H1 (cell line): ENCODE data around the gene PAF1. TPM values are rescaled to one million over a fixed set of nuclear protein-coding genes. Genes with fewer than 3 reads are reported as not detected.

Source experiments
- CTCF ChIA-PET: fragments of 300-600 bp; sonication (Branson Sonifier 250); formaldehyde crosslinking; loops from one replicate; lab custom pipeline; 2021; ENCODE audit not compliant: partially characterized antibody; lab: Charles Lee
- POLR2A ChIA-PET: fragments of 300-600 bp; sonication (Branson Sonifier 250); formaldehyde crosslinking; loops from one replicate; lab custom pipeline; 2021; ENCODE audit warnings: inconsistent platforms; ENCODE audit not compliant: partially characterized antibody; lab: Charles Lee
- DNase-seq, 2 experiments: peaks; one replicate each; pipeline versions ENCODE4 v3.0.0 to v3.0.0-alpha.2; 2010 to 2022; ENCODE audit warnings: low spot score in 2 of 2, low read depth in 1 of 2, mixed read lengths in 1 of 2
- FAIRE-seq: peaks from 2 replicates; lab custom pipeline; 2011; peaks lifted over from hg19 to GRCh38; lab: Jason Lieb, UNC
- H2AFZ ChIP-seq: 2 replicates; pipeline ENCODE4 v1.8.1; 2012; ENCODE audit warnings: low read length, inconsistent platforms
- H2AK5ac ChIP-seq: 2 replicates; pipeline ENCODE4 v1.6.1; 2013; ENCODE audit warnings: low read depth, low read length
- H2BK120ac ChIP-seq: replicated peaks from 2 replicates; pipeline ENCODE3; 2013; ENCODE audit warnings: low read depth, low read length, inconsistent platforms
- H2BK12ac ChIP-seq: 2 replicates; pipeline ENCODE4 v1.6.1; 2013; ENCODE audit warnings: low read depth, low read length
- H2BK15ac ChIP-seq: 2 replicates; pipeline ENCODE4 v1.6.1; 2013; ENCODE audit warnings: low read length
- H2BK20ac ChIP-seq: 2 replicates; pipeline ENCODE4 v1.6.1; 2013; ENCODE audit warnings: low read length
- H2BK5ac ChIP-seq: 2 replicates; pipeline ENCODE4 v1.6.1; 2013; ENCODE audit warnings: low read depth, low read length
- H3K14ac ChIP-seq: 2 replicates; pipeline ENCODE4 v1.6.1; 2013; ENCODE audit warnings: inconsistent platforms; ENCODE audit not compliant: insufficient read length
- H3K18ac ChIP-seq: 2 replicates; pipeline ENCODE4 v1.6.1; 2013; ENCODE audit warnings: low read length; ENCODE audit errors: extremely low read depth
- H3K23ac ChIP-seq: 2 replicates; pipeline ENCODE4 v1.6.1; 2013; ENCODE audit warnings: inconsistent platforms; ENCODE audit not compliant: insufficient read length
- H3K23me2 ChIP-seq: 2 replicates; pipeline ENCODE4 v1.6.1; 2013; ENCODE audit warnings: low read depth, low read length
- H3K27ac ChIP-seq: 2 replicates; pipeline ENCODE4 v1.6.1; 2011; ENCODE audit warnings: low read depth, low read length, inconsistent platforms
- H3K27me3 ChIP-seq, 4 experiments: replicated peaks in 1 of 4; 1 replicate in 1 of 4; 2 replicates in 3 of 4; pipeline versions ENCODE4 v1.6.1 to v1.8.1; 2011 to 2013; ENCODE audit warnings: low read length in 3 of 4, mild to moderate bottlenecking in 3 of 4, inconsistent platforms in 2 of 4, mixed read lengths in 2 of 4, moderate library complexity in 1 of 4; ENCODE audit not compliant: control insufficient read depth in 3 of 4, insufficient read depth in 3 of 4; ENCODE audit errors: extremely low read depth in 1 of 4
- H3K36me3 ChIP-seq, 4 experiments: 2 replicates each; pipeline versions ENCODE4 v1.6.1 to v1.8.1; 2011 to 2013; ENCODE audit warnings: mild to moderate bottlenecking in 4 of 4, low read length in 3 of 4, moderate library complexity in 2 of 4, control low read depth in 1 of 4, inconsistent platforms in 1 of 4; ENCODE audit not compliant: insufficient read depth in 4 of 4, control insufficient read depth in 2 of 4
- H3K4ac ChIP-seq: replicated peaks from 2 replicates; pipeline ENCODE3; 2013; ENCODE audit warnings: low read length, low read depth, mixed read lengths, inconsistent platforms; ENCODE audit not compliant: insufficient read length
- H3K4me1 ChIP-seq, 4 experiments: replicated peaks in 1 of 4; 1 replicate in 1 of 4; 2 replicates in 3 of 4; pipeline versions ENCODE4 v1.6.1 to v1.8.1; 2011 to 2013; ENCODE audit warnings: low read length in 3 of 4, inconsistent platforms in 2 of 4, mixed read lengths in 1 of 4; ENCODE audit not compliant: insufficient read depth in 4 of 4, control insufficient read depth in 3 of 4
- H3K4me2 ChIP-seq, 2 experiments: 2 replicates each; pipeline versions ENCODE4 v1.6.1 to v1.8.1; 2011 to 2013; ENCODE audit warnings: low read depth in 2 of 2, low read length in 2 of 2, control low read depth in 1 of 2, inconsistent platforms in 1 of 2, mild to moderate bottlenecking in 1 of 2; ENCODE audit not compliant: insufficient read depth in 1 of 2
- H3K4me3 ChIP-seq, 4 experiments: fragments of 200-600, 300-600 bp in 1 of 4; sonication (generic), shearing (Covaris generic), sonication (Bioruptor Twin) in 1 of 4; 2 replicates each; pipeline versions ENCODE4 v1.5.1 to v1.8.1; 2011 to 2016; ENCODE audit warnings: low read length in 4 of 4, low read depth in 3 of 4, control low read depth in 2 of 4, inconsistent platforms in 2 of 4, mild to moderate bottlenecking in 2 of 4, mixed read lengths in 1 of 4, moderate library complexity in 1 of 4; ENCODE audit not compliant: insufficient read depth in 2 of 4; ENCODE audit errors: extremely low read depth in 1 of 4
- H3K56ac ChIP-seq: replicated peaks from 2 replicates; pipeline ENCODE3; 2013; ENCODE audit warnings: low read depth, mild to moderate bottlenecking, mixed read lengths, low read length, inconsistent platforms; ENCODE audit not compliant: insufficient read length
- H3K79me1 ChIP-seq: 2 replicates; pipeline ENCODE4 v1.6.1; 2013; ENCODE audit warnings: low read depth, low read length, control low read depth
- H3K79me2 ChIP-seq, 2 experiments: 2 replicates each; pipeline versions ENCODE4 v1.6.1 to v1.8.1; 2012 to 2013; ENCODE audit warnings: low read length in 2 of 2, mild to moderate bottlenecking in 2 of 2, inconsistent platforms in 1 of 2; ENCODE audit not compliant: insufficient read depth in 2 of 2, control insufficient read depth in 1 of 2
- H3K9ac ChIP-seq, 4 experiments: replicated peaks in 1 of 4; 1 replicate in 1 of 4; 2 replicates in 3 of 4; pipeline versions ENCODE4 v1.6.1 to v1.8.1; 2011 to 2013; ENCODE audit warnings: low read depth in 3 of 4, low read length in 3 of 4, control low read depth in 2 of 4, mild to moderate bottlenecking in 2 of 4, moderate library complexity in 2 of 4, inconsistent platforms in 1 of 4; ENCODE audit errors: extremely low read depth in 1 of 4
- H3K9me3 ChIP-seq, 2 experiments: 2 replicates each; pipeline versions ENCODE4 v1.6.1 to v1.8.1; 2012 to 2013; ENCODE audit warnings: mild to moderate bottlenecking in 2 of 2, moderate library complexity in 2 of 2, control low read depth in 1 of 2, inconsistent platforms in 1 of 2, low read depth in 1 of 2, low read length in 1 of 2, mixed read lengths in 1 of 2; ENCODE audit not compliant: insufficient read depth in 2 of 2
- H4K20me1 ChIP-seq, 2 experiments: replicated peaks in 1 of 2; 2 replicates each; pipeline versions ENCODE3 to v1.8.1; 2011 to 2013; ENCODE audit warnings: inconsistent platforms in 2 of 2, low read length in 2 of 2, mild to moderate bottlenecking in 1 of 2; ENCODE audit not compliant: insufficient read depth in 2 of 2, control insufficient read depth in 1 of 2
- H4K5ac ChIP-seq: 2 replicates; pipeline ENCODE4 v1.6.1; 2013; ENCODE audit warnings: low read length, low read depth, mixed read lengths, inconsistent platforms; ENCODE audit not compliant: insufficient read length
- H4K8ac ChIP-seq: 2 replicates; pipeline ENCODE4 v1.8.0; 2013; ENCODE audit warnings: mild to moderate bottlenecking, moderate library complexity, low read length, inconsistent platforms; ENCODE audit not compliant: insufficient read depth; ENCODE audit errors: extremely low read depth
- H4K91ac ChIP-seq: replicated peaks from 2 replicates; pipeline ENCODE3; 2013; ENCODE audit warnings: low read length, mixed read lengths, inconsistent platforms; ENCODE audit not compliant: insufficient read length
- BCL11A ChIP-seq, 2 experiments: IDR thresholded peaks; one replicate each; pipeline ENCODE4 v1.6.1; 2011; ENCODE audit warnings: low read depth in 2 of 2, low read length in 2 of 2, mild to moderate bottlenecking in 2 of 2
- CHD1 ChIP-seq: IDR thresholded peaks from 2 replicates; pipeline ENCODE4 v1.6.1; 2012; ENCODE audit warnings: low read depth, low read length, improper control_type of control experiment
- CREB1 ChIP-seq: IDR thresholded peaks from 2 replicates; pipeline ENCODE4 v1.6.1; 2012; ENCODE audit warnings: inconsistent platforms
- EP300 ChIP-seq, 2 experiments: IDR thresholded peaks; 1 replicate in 1 of 2; 2 replicates in 1 of 2; pipeline ENCODE4 v1.6.1; 2011 to 2012; ENCODE audit warnings: low read depth in 2 of 2, low read length in 2 of 2, mild to moderate bottlenecking in 2 of 2, borderline replicate concordance in 1 of 2, inconsistent platforms in 1 of 2, moderate library complexity in 1 of 2
- GTF2F1 ChIP-seq: IDR thresholded peaks from 2 replicates; pipeline ENCODE4 v1.6.1; 2012; ENCODE audit warnings: low read depth, low read length, improper control_type of control experiment, borderline replicate concordance
- KDM4A ChIP-seq: IDR thresholded peaks from one replicate; pipeline ENCODE4 v1.7.1; 2012; ENCODE audit warnings: low read depth, mild to moderate bottlenecking, moderate library complexity, low read length, inconsistent platforms; ENCODE audit not compliant: severe bottlenecking
- MAX ChIP-seq: IDR thresholded peaks from 2 replicates; pipeline ENCODE4 v1.6.1; 2012; ENCODE audit warnings: inconsistent platforms
- POLR2A ChIP-seq, 2 experiments: IDR thresholded peaks; 1 replicate in 1 of 2; 2 replicates in 1 of 2; pipeline ENCODE4 v1.6.1; 2011; ENCODE audit warnings: low read depth in 2 of 2, low read length in 2 of 2, mild to moderate bottlenecking in 2 of 2; ENCODE audit errors: control extremely low read depth in 1 of 2
- RBBP5 ChIP-seq: IDR thresholded peaks from 2 replicates; pipeline ENCODE4 v1.7.1; 2012; ENCODE audit warnings: low read depth, mild to moderate bottlenecking, inconsistent platforms, low read length, moderate library complexity, borderline replicate concordance
- SRF ChIP-seq: IDR thresholded peaks from 2 replicates; pipeline ENCODE4 v1.6.1; 2011; ENCODE audit warnings: mild to moderate bottlenecking, low read depth, low read length, moderate library complexity
- TBP ChIP-seq: IDR thresholded peaks from 2 replicates; pipeline ENCODE4 v1.6.1; 2011; ENCODE audit warnings: low read depth, low read length, improper control_type of control experiment
- WGBS, 2 experiments: shearing (Covaris generic) in 1 of 2; methylation state at CpG; one replicate each; pipeline versions ENCODE4 v1.1.6 to v1.1.7; 2013 to 2015; ENCODE audit warnings: low lambda C conversion rate in 2 of 2, mixed read lengths in 2 of 2, inconsistent platforms in 1 of 2, low coverage in 1 of 2, missing lambda C conversion rate in 1 of 2; ENCODE audit not compliant: insufficient replicate concordance in 2 of 2, insufficient coverage in 1 of 2, insufficient read length in 1 of 2; ENCODE audit errors: extremely low coverage in 1 of 2, missing lambda C conversion rate in 1 of 2; 5-methylcytosine and 5-hydroxymethylcytosine counted together
- polyA plus RNA-seq, 7 experiments: library from polyadenylated mRNA; depleted of rRNA in 3 of 7; stranded (reverse) in 5 of 7; unstranded in 2 of 7; fragments of >200 nt in 5 of 7; fragments of 200-250 nt in 2 of 7; gene quantifications; 1 replicate in 5 of 7; 2 replicates in 1 of 7; 4 replicates in 1 of 7; pipeline versions ENCODE4 v1.2.1 to v1.2.3, GENCODE V29; 2011 to 2013; ENCODE audit warnings: missing spikeins in 2 of 7, mixed read lengths in 2 of 7
- total RNA-seq: library from RNA; stranded (reverse); fragmentation: NEBNext Ultra II Directional; extraction: Animal tissue kit (Norgen Biotek cat#: 25700); gene quantifications from 2 replicates; pipeline ENCODE4 v1.2.1, GENCODE V29; 2021

PAF1 gene
- total and polyA plus RNA-seq, 2 of the 8 experiments (the other 6 are each of a cell fraction or from before 2014, with no cell fraction given), result 31.4 to 58.6 TPM

GRCh38 chr19:39411081-39411831 is 20.4 kb upstream of the PAF1 start:
- H3K18ac ChIP-seq, result peak overlapping the region; percentile 9; the same call in 1 of the 2 replicates
- H3K23ac ChIP-seq, result no peak overlapping the region
- ChIA-PET POLR2A (interaction anchor here (0.7 to 25.7 kb wide), 11 partner anchors 10 to 123 kb away, joined by 3 to 1154 read pairs (median 4); partner anchors contain the start of genes MED29, PAF1, RPS16 and SUPT5H), CTCF (interaction anchor here (0.6 to 2.3 kb wide), 21 partner anchors 11 to 232 kb away, joined by 3 to 128 read pairs (median 4); partner anchors contain the start of genes MED29, PAF1 and RPS16)
- no peaks in the 10 kb centered on the region for H3K79me1 ChIP-seq
- no peak overlapping the region for H3K56ac ChIP-seq
- H3K36me3 ChIP-seq, result peaks cover 0 to 8% (median 0%) of the 10 kb centered on the region in 4 experiments; a peak in 2 of 8 replicates
- H4K8ac ChIP-seq, result no peak overlapping the region
- H3K14ac ChIP-seq, result no peak overlapping the region
- H3K4me3 ChIP-seq, result peak overlapping the region in 2 of 4 experiments; percentile 94 to 97; a peak in 4 of 8 replicates
- no peaks in the 10 kb centered on the region for H3K9me3 ChIP-seq
- H2BK20ac ChIP-seq, result peak overlapping the region; percentile 61; the same call in 1 of the 2 replicates
- DNase-seq (peak in 1 of 2 experiments; percentile 52), FAIRE-seq (no peak)
- 44% methylated on average over 9 of the region's 9 CpGs; no CpG with 5 or more reads in 1 of the 2 experiments for WGBS, 2 experiments
- H3K27me3 ChIP-seq, result no peaks in the 10 kb centered on the region
- no peak overlapping the region for H2AFZ ChIP-seq
- H3K23me2 ChIP-seq, result peaks cover 21% of the 10 kb centered on the region
- H2BK15ac ChIP-seq, result peak overlapping the region; percentile 83
- peaks cover 6 to 37% of the 10 kb centered on the region in 2 experiments; a peak in 3 of 4 replicates for H3K79me2 ChIP-seq
- no peak overlapping the region for H3K9ac ChIP-seq
- no peak overlapping the region for H4K91ac ChIP-seq
- H3K27ac ChIP-seq, result no peak overlapping the region
- peak overlapping the region; percentile 0; the same call in 1 of the 2 replicates for H2BK5ac ChIP-seq
- peaks cover 10 to 42% (median 21%) of the 10 kb centered on the region in 4 experiments; a peak in 6 of 7 replicates for H3K4me1 ChIP-seq
- no peak overlapping the region for H4K5ac ChIP-seq
- H2BK120ac ChIP-seq, result no peak overlapping the region
- peak overlapping the region; percentile 67; the same call in 1 of the 2 replicates for H2AK5ac ChIP-seq
- no peak overlapping the region for H3K4ac ChIP-seq
- H4K20me1 ChIP-seq, result peaks cover 5 to 22% of the 10 kb centered on the region in 2 experiments
- peak overlapping the region; percentile 96; the same call in 1 of the 2 replicates for H2BK12ac ChIP-seq
- peak overlapping the region; percentile 78 to 84; a peak in 3 of 4 replicates for H3K4me2 ChIP-seq
- TF ChIP-seq CREB1 (no peak), KDM4A (no peak), RBBP5 (no peak), SRF (no peak), TBP (no peak), MAX (no peak), CHD1 (no peak), POLR2A (IDR thresholded peaks at IDR 0.05; ENCODE audit: control extremely low read depth in 1 of 2, low read depth in 2 of 2, low read length in 2 of 2) (peak in 1 of 2 experiments; percentile 13; a peak in 1 of 3 replicates), BCL11A (IDR thresholded peaks at IDR 0.05; ENCODE audit: low read depth in 2 of 2, low read length in 2 of 2) (no peak), EP300 (IDR thresholded peaks at IDR 0.05; ENCODE audit: borderline replicate concordance in 1 of 2, low read depth in 2 of 2, low read length in 2 of 2) (no peak), GTF2F1 (no peak)
